ENCODE results near the gene PRDM15.

DNA sequence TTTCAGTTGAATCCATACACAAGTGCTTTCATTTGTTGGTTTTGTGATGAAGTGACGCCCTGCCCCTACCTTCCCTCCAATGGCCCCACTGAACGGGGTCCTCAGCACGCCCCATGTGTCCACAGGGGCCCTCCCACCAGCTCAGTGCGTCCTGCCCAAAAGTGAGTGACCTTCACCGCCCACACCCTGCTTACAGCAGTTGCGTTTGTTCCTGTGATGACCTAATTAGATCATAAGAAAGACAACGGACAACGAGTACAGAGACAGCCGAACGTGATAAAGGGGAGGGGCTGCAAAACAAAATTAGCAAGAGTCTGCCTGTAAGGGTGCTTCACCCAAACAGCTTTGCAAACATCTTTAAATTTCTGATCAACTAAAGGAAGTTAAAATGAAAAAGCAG lies 74.1 kb downstream of the PRDM15 start:
- TF ChIP-seq, protein P1, sequence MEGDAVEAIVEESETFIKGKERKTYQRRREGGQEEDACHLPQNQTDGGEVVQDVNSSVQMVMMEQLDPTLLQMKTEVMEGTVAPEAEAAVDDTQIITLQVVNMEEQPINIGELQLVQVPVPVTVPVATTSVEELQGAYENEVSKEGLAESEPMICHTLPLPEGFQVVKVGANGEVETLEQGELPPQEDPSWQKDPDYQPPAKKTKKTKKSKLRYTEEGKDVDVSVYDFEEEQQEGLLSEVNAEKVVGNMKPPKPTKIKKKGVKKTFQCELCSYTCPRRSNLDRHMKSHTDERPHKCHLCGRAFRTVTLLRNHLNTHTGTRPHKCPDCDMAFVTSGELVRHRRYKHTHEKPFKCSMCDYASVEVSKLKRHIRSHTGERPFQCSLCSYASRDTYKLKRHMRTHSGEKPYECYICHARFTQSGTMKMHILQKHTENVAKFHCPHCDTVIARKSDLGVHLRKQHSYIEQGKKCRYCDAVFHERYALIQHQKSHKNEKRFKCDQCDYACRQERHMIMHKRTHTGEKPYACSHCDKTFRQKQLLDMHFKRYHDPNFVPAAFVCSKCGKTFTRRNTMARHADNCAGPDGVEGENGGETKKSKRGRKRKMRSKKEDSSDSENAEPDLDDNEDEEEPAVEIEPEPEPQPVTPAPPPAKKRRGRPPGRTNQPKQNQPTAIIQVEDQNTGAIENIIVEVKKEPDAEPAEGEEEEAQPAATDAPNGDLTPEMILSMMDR (IDR thresholded peaks at IDR 0.05): no peak
- no peak for TF ChIP-seq POLR2A (IDR thresholded peaks at IDR 0.05)

Data from esophagus squamous epithelium (tissue), 4 donors.